ENCODE results near the gene SNX6.
"Not testable (repeated sequence)": the region's sequence is repeated elsewhere in the genome, so short reads cannot be mapped to it uniquely, and the experiment has no call there.

GRCh38 chr14:34538096-34538495 lies 91.9 kb downstream of the SNX6 start:
- not testable (repeated sequence) for TF ChIP-seq CTCF (IDR thresholded peaks at IDR 0.05; ENCODE audit: borderline replicate concordance, extremely low read depth, low read length, poor library complexity, severe bottlenecking); EZH2 (IDR thresholded peaks at IDR 0.05; ENCODE audit: borderline replicate concordance, low read depth, low read length, severe bottlenecking)

Data from DND-41 (cell line).